Stimulated activated CD4-positive, alpha-beta T cell treated with anti-CD3 and anti-CD28 coated beads, Interleukin-2, amount 100 ng/mL, for 24 hours (primary cell): ENCODE data around the gene NIBAN1.

ENCODE experiments used
- DNase-seq, 2 donors: peaks; one replicate each; pipeline ENCODE4 v3.0.0-alpha.2; 2020

Gene NIBAN1

DNA sequence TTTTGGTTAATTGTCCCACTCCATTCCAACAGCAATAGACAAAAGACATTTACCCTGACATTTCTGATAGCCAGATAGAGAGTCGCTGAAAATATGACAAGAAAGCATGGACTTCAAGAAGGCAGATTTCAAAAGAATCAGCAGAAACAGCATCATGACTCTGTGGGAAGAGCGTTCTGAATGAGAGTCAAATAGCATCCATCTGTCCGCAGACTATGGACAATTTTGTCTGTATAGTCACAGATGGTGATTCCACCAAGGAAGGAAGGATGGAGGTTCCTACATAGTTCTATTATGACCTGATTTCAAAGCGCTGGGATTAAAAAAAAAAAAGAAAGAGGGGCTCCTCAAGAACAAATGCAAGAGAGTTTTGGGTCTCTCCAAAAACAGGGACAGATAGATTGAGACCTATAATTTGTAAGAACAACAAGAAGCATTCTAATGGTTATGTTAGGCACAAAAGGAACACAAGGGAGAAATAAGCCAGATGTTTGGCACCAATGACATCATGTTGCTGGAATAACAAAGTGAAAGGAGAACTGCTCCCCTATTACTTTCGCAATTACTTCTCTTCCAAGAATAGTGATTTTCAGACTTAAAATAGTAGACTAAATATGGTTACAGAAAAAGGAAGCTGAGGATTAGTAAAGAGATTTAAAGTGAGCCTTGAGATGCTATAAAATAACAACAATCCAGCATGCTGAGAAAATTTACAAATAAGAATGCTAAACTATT, 28.5 kb downstream of the NIBAN1 start:
- no peak for DNase-seq

DNA sequence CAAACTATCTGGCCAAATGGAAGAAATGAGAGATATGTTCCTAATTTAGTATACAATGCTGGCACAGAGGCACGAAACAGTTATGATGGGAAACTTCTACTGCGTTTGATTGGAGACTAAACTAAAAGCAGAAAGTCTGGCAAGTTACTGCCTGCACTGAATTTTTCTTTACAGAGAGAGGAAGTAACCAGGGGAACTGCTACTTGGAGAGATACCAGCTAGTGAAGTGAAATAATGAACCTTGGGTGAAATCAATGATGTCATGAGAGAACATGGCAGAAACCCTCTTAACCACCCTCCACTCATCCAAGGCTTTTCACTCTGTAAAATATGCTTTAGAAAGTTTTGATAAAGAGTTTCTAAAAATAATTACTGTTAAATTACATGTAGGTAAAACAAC, 29.3 kb downstream of the NIBAN1 start:
- no peak for DNase-seq

DNA sequence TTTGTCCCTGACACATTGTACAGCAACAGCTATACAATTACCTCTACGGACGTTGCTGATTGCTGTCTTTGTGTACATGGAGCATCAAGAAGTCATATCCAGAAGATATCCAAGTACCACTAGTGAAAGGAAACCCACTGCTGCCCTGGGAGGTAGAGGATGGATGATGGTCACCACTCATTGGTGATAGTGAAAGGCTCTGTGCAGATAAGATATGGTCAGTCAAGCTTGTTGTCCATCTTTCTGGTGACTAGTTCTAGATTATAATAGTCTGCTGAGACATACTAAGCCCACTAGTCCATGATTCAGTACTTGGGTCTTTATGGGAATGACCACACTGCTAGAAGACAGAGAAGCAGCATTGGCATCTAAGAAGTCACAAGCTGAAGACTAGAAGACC, 30.3 kb downstream of the NIBAN1 start:
- DNase-seq: no peak

DNA sequence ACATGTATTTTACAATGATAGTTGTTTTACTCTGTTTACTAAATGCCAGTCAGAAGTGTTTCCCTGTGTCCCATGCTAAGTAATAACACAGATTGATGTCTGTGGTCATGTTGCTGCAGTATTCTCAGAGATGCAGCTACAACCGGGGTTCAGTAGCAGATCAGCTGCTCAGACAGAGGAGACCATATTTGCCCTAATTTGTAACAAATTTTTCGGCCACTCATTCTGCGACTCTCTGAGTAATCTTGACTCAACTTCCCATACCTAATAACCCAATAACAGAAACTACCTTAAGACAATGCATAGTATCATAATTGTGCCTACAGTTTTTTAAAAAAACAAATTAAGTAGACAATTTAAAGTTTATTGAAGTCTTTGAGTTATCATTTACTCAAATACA, 32.6 kb downstream of the NIBAN1 start:
- peak in 1 of 2 donors; percentile 7 for DNase-seq

DNA sequence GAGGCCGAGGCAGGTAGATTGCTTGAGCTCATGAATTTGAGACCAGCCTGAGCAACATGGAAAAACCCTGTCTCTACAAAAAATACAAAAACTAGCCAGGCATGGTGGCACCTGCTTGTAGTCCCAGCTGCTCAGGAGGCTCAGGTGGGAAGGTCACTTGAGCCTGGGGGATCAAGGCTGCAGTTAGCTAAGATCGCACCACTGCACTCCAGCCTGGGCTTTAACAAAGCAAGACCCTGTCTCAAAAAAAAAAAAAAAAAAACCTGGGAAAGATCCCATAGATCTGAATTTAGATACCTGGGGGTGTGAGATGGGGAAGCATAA, 32.9 kb downstream of the NIBAN1 start:
- no peak for DNase-seq

GRCh38 chr1:184940694-184941409, 33.5 kb downstream of the NIBAN1 start:
- no peak for DNase-seq

DNA sequence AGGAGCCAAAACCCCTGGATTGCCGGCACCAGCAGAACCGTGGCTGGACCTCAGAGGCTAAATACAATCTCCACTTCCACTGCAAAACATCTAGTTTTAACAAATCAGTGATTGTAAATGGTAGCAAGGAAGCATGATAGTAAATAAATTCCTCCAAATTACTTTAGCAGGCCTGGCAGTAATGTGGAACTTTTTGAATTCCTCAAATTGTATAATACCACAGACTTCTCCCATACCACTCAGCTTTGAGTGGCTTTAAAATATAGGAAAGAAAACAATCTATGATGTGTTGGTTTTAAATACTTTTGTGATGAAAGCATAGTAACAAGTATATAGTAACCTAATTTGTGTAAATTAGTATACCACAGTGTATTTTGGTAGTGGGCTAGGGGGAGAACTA, 34.1 kb downstream of the NIBAN1 start:
- DNase-seq: no peak

DNA sequence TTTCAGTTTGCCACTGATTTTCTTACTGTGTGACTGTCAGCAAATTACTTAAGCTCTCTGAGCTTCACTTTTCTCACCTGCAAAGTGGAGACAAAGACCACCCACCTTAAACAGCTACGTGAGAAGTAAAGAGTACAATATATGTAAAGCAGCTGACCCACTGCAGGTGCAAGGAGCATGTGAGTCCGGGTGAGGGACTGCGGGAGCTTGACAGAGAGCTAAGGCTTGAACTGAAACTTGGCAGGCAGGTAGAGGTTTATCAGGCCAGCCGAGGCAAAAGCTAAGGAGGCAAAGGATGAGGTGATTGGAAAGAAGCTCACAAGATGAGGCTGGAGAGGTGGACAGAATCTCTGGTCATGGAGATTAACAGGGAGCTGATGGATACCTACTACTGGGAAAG, 36.6 kb downstream of the NIBAN1 start:
- no peak for DNase-seq

GRCh38 chr1:184935920-184936798, 38.1 kb downstream of the NIBAN1 start:
- DNase-seq: no peak

GRCh38 chr1:184933944-184934343, 40.4 kb downstream of the NIBAN1 start:
- no peak for DNase-seq

DNA sequence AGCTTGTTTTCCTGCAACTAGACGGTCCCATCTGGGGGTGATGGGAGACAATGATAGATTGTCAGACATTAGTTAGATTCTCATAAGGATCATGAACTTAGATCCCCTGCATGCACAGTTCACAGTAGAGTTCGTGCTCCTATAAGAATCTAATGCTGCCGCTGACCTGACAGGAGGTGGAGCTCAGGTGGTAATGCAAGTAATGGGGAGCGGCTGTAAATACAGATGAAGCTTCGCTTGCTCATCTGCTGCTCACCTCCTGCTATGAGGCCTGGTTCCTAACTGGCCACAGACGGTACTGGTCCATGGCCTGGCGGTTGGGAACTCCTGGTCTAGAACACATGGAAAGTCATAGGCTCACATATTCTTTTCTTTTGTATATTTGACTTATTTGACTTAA, 42.0 kb downstream of the NIBAN1 start:
- DNase-seq: no peak

DNA sequence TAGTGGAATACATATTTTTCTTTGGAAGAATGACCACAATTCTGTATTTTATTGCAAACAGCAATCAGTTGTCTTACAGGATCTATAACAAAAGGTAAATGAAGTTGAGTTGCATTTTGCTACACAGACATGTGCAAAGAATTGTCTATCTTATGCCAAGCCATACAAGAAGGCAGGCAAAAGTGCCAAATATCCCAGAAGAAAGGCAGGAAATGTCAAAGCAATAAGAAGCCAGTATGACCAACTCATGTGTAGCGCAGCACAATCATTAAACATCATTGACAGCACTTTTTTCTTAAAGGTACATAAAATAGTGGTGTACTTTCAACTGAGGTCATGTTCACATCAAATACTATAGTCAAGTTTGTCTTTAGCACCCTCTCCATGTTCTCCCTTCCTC, 42.7 kb downstream of the NIBAN1 start:
- DNase-seq: no peak

- DNase-seq: no peak
Measured at GRCh38 chr1:184930645-184931044, 43.7 kb downstream of the NIBAN1 start.

DNA sequence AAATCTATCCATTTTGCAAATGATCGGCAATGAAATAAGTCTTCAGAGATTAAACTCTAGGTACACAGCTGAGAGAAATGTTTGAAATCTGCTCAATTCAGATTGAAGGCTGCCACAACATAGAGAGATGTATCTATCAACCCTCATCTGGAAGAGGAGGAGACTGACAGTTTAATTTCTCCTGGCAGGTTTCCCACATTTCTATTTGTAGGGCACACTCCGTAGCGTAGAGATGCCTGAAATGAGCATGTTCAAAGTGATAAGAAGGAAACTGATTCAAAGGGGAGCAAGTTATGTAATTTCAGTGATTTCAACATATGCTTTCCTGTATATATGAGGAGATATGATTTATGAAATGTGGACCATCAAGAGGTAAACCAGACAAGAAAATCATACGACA, 44.1 kb downstream of the NIBAN1 start:
- DNase-seq: no peak

GRCh38 chr1:184929711-184930202, 44.6 kb downstream of the NIBAN1 start:
- no peak for DNase-seq

DNA sequence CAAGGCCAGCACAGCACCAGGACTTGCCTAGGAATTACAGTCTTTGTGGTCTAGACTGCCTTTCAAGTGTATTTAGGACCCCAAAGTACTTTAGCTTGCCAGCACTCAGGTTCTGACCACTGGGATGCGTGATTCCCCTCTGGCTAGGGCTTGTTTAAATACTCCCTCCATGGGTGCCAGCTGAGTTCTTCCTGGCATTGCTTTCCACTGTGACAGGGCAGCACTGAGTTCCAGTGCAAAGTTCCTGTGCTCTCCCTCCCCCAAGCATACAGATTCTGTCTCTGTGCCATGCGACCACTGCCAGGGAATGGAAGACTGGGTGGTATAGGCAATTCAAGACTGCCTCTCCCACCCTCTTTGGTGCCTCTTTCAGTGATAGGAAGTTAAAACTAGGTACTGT, 45.9 kb downstream of the NIBAN1 start:
- no peak for DNase-seq
